Aorta (tissue), 5 donors: ENCODE data around the gene GPR52. TPM values are rescaled to one million over a fixed set of nuclear protein-coding genes. Genes with fewer than 3 reads are reported as not detected.

ENCODE experiments used
- ATAC-seq: fragments of 200-7000 bp; cut with Tn5 transposase; one replicate; pipeline ENCODE4 v1.9.1; 2022; ENCODE audit warnings: moderate library complexity; ENCODE audit not compliant: low FRiP score
- DNase-seq, 2 donors: peaks; one replicate each; pipeline ENCODE4 v3.0.0-alpha.2; 2020
- H3K27ac ChIP-seq, 2 donors: one replicate each; pipeline ENCODE4 v1.5.1; 2013; ENCODE audit warnings: low read length in 2 of 2, mild to moderate bottlenecking in 2 of 2, moderate library complexity in 2 of 2, control low read depth in 1 of 2, inconsistent platforms in 1 of 2, low read depth in 1 of 2
- H3K27me3 ChIP-seq, 2 donors: one replicate each; pipeline ENCODE4 v1.6.1; 2013; ENCODE audit warnings: control low read depth in 1 of 2, low read length in 1 of 2, mild to moderate bottlenecking in 1 of 2, moderate library complexity in 1 of 2; ENCODE audit not compliant: insufficient read depth in 2 of 2, control insufficient read depth in 1 of 2
- H3K36me3 ChIP-seq, 2 donors: one replicate each; pipeline ENCODE4 v1.6.1; 2013; ENCODE audit warnings: control low read depth in 1 of 2, low read length in 1 of 2, mild to moderate bottlenecking in 1 of 2; ENCODE audit not compliant: insufficient read depth in 2 of 2, control insufficient read depth in 1 of 2
- H3K4me1 ChIP-seq, 2 donors: one replicate each; pipeline ENCODE4 v1.6.1; 2013; ENCODE audit warnings: low read length in 2 of 2, control low read depth in 1 of 2, mild to moderate bottlenecking in 1 of 2, moderate library complexity in 1 of 2; ENCODE audit not compliant: insufficient read depth in 2 of 2, control insufficient read depth in 1 of 2
- H3K4me3 ChIP-seq, 2 donors: one replicate each; pipeline ENCODE4 v1.5.1; 2013; ENCODE audit warnings: low read length in 2 of 2, control low read depth in 1 of 2, mild to moderate bottlenecking in 1 of 2
- H3K9me3 ChIP-seq: one replicate; pipeline ENCODE4 v1.6.1; 2013; ENCODE audit warnings: mild to moderate bottlenecking, low read length; ENCODE audit not compliant: control insufficient read depth
- WGBS, 2 donors: extraction: QIAGEN DNeasy Blood & Tissue Kit; methylation state at CpG; one replicate each; pipeline ENCODE4 v1.1.7; 2013; 5-methylcytosine and 5-hydroxymethylcytosine counted together
- intact Hi-C, 2 donors: fragments of 100-400 bp; cut with DNase I; formaldehyde crosslinking; loops; one replicate each; pipeline versions ENCODE4 v1.14.2 to v1.15.0; 2022
- polyA plus RNA-seq, 2 donors: library from polyadenylated mRNA; stranded (reverse); fragments of 200-250 nt; gene quantifications; one replicate each; pipeline ENCODE4 v1.2.3, GENCODE V29; 2013
- total RNA-seq, 2 donors: library from RNA; stranded (reverse); fragmentation: NEBNext Ultra II Directional; extraction: Animal tissue kit (Norgen Biotek cat#: 25700); gene quantifications; one replicate each; pipeline ENCODE4 v1.2.1, GENCODE V29; 2021
- donor health status: healthy with polysubstance abuse.
- donor health status: Bipolar disorder and iron deficiency.
- donor health status: DM: no; HTN: no; CAD: no.
- donor health status: DM: no; HTN: no; CAD: no.
- donor health status: DM: yes; HTN: yes; CAD: no.

Gene GPR52
- total and polyA plus RNA-seq, 4 donors = 3.4 to 6.5 TPM; not detected in 2

GRCh38 chr1:174413632-174414031 is 34.1 kb upstream of the GPR52 start:
- no peak for ATAC-seq
- intact Hi-C loops = no loop called here
- no peak overlapping the region for H3K27ac ChIP-seq
- H3K9me3 ChIP-seq = no peaks in the 10 kb centered on the region
- H3K4me3 ChIP-seq = no peak overlapping the region
- WGBS, 2 donors = 78 to 79% methylated on average over 4 of the region's 4 CpGs
- peaks cover 0 to 2% of the 10 kb centered on the region in 2 donors for H3K4me1 ChIP-seq
- H3K27me3 ChIP-seq = no peaks in the 10 kb centered on the region
- DNase-seq = no peak
- no peaks in the 10 kb centered on the region for H3K36me3 ChIP-seq

GRCh38 chr1:174414203-174414602 is 33.6 kb upstream of the GPR52 start:
- intact Hi-C loops = no loop called here
- no peak for ATAC-seq
- peaks cover 0 to 2% of the 10 kb centered on the region in 2 donors for H3K4me1 ChIP-seq
- H3K27me3 ChIP-seq = no peaks in the 10 kb centered on the region
- no peak for DNase-seq
- no peak overlapping the region for H3K27ac ChIP-seq
- no peak overlapping the region for H3K4me3 ChIP-seq
- H3K9me3 ChIP-seq = no peaks in the 10 kb centered on the region
- no peaks in the 10 kb centered on the region for H3K36me3 ChIP-seq
- 85 to 91% methylated on average over 1 of the region's 1 CpG for WGBS, 2 donors

- Histone ChIP-seq H3K4me3 (no peak overlapping the region), H3K27me3 (no peaks in the 10 kb centered on the region), H3K4me1 (peaks cover 0 to 2% of the 10 kb centered on the region in 2 donors), H3K27ac (no peak overlapping the region), H3K36me3 (no peaks in the 10 kb centered on the region), H3K9me3 (no peaks in the 10 kb centered on the region)
- WGBS, 2 donors = 83 to 89% methylated on average over 2 of the region's 2 CpGs
- DNase-seq = no peak
- intact Hi-C loops = no loop called here
- ATAC-seq = no peak
Measured at GRCh38 chr1:174415506-174415905, 32.3 kb upstream of the GPR52 start.

- Histone ChIP-seq H3K27me3 (no peaks in the 10 kb centered on the region), H3K36me3 (no peaks in the 10 kb centered on the region), H3K9me3 (no peaks in the 10 kb centered on the region), H3K4me1 (peaks cover 0 to 2% of the 10 kb centered on the region in 2 donors), H3K27ac (no peak overlapping the region), H3K4me3 (no peak overlapping the region)
- no peak for DNase-seq
- WGBS, 2 donors = 42 to 67% methylated on average over 2 of the region's 2 CpGs
- ATAC-seq = no peak
- intact Hi-C loops = no loop called here
Measured at GRCh38 chr1:174417921-174418320, 29.8 kb upstream of the GPR52 start.

- Histone ChIP-seq H3K4me3 (no peak overlapping the region), H3K4me1 (no peaks in the 10 kb centered on the region), H3K27ac (no peak overlapping the region), H3K27me3 (no peaks in the 10 kb centered on the region), H3K9me3 (no peaks in the 10 kb centered on the region), H3K36me3 (no peaks in the 10 kb centered on the region)
- DNase-seq (no peak), ATAC-seq (no peak)
- intact Hi-C loops = no loop called here
Measured at GRCh38 chr1:174425121-174425520, 22.6 kb upstream of the GPR52 start.

GRCh38 chr1:174426153-174426552 is 21.6 kb upstream of the GPR52 start:
- no peaks in the 10 kb centered on the region for H3K36me3 ChIP-seq
- intact Hi-C loops = no loop called here
- H3K27ac ChIP-seq = no peak overlapping the region
- no peaks in the 10 kb centered on the region for H3K9me3 ChIP-seq
- DNase-seq (no peak), ATAC-seq (no peak)
- H3K27me3 ChIP-seq = no peaks in the 10 kb centered on the region
- no peak overlapping the region for H3K4me3 ChIP-seq
- no peaks in the 10 kb centered on the region for H3K4me1 ChIP-seq
- 94 to 95% methylated on average over 3 of the region's 3 CpGs for WGBS, 2 donors

- Histone ChIP-seq H3K4me3 (no peak overlapping the region), H3K27me3 (no peaks in the 10 kb centered on the region), H3K4me1 (no peaks in the 10 kb centered on the region), H3K27ac (no peak overlapping the region), H3K36me3 (no peaks in the 10 kb centered on the region), H3K9me3 (no peaks in the 10 kb centered on the region)
- DNase-seq (no peak), ATAC-seq (no peak)
- intact Hi-C loops = no loop called here
- 71 to 78% methylated on average over 3 of the region's 3 CpGs for WGBS, 2 donors
Measured at GRCh38 chr1:174428033-174428432, 19.7 kb upstream of the GPR52 start.

GRCh38 chr1:174428739-174429138 is 19.0 kb upstream of the GPR52 start:
- DNase-seq = no peak
- H3K4me3 ChIP-seq = no peak overlapping the region
- no peaks in the 10 kb centered on the region for H3K36me3 ChIP-seq
- no peaks in the 10 kb centered on the region for H3K27me3 ChIP-seq
- no peak for ATAC-seq
- no peaks in the 10 kb centered on the region for H3K9me3 ChIP-seq
- H3K27ac ChIP-seq = no peak overlapping the region
- intact Hi-C loops = no loop called here
- H3K4me1 ChIP-seq = no peaks in the 10 kb centered on the region

GRCh38 chr1:174433451-174433850 is 14.3 kb upstream of the GPR52 start:
- H3K4me1 ChIP-seq = no peaks in the 10 kb centered on the region
- ATAC-seq = no peak
- WGBS, 2 donors = 97 to 100% methylated on average over 1 of the region's 1 CpG
- no peaks in the 10 kb centered on the region for H3K27me3 ChIP-seq
- no peak overlapping the region for H3K4me3 ChIP-seq
- intact Hi-C loops = no loop called here
- no peaks in the 10 kb centered on the region for H3K9me3 ChIP-seq
- no peaks in the 10 kb centered on the region for H3K36me3 ChIP-seq
- H3K27ac ChIP-seq = no peak overlapping the region
- DNase-seq = no peak
